K562 (cell line): Measurements from ENCODE around the gene NRSN2. TPM values are rescaled to one million over a fixed set of nuclear protein-coding genes. Genes with fewer than 3 reads are reported as not detected.
A peak's percentile ranks its signal among the peaks of the same experiment; 100 is the strongest.

Experiments
- CEBPZ ChIP-seq: fragments of 150-350 bp; IDR thresholded peaks from 2 replicates; pipeline ENCODE4 v1.6.1; 2014; ENCODE audit warnings: low read depth, mild to moderate bottlenecking, low read length, borderline replicate concordance
- FOS ChIP-seq: IDR thresholded peaks from 3 replicates; pipeline ENCODE4 v1.6.1; 2011; ENCODE audit not compliant: insufficient read length; ENCODE audit errors: extremely low read depth
- IRF9 ChIP-seq: fragments of 450-650 bp; IDR thresholded peaks from 2 replicates; pipeline ENCODE4 v1.6.1; 2016; ENCODE audit warnings: missing biosample characterization, missing genetic modification characterization
- POLR3G ChIP-seq: IDR thresholded peaks from 2 replicates; pipeline ENCODE4 v1.6.1; 2011; ENCODE audit not compliant: insufficient read length, insufficient replicate concordance; ENCODE audit errors: extremely low read depth
- RUNX1 ChIP-seq: sonication (generic); IDR thresholded peaks from 2 replicates; pipeline ENCODE4 v1.6.1; 2016; ENCODE audit warnings: antibody characterized with exemption, low read depth
- YBX1 ChIP-seq: fragments of 450-650 bp; IDR thresholded peaks from 2 replicates; pipeline ENCODE4 v1.7.1; 2016; ENCODE audit warnings: mild to moderate bottlenecking
- ZBTB49 ChIP-seq: sonication (generic); formaldehyde crosslinking; IDR thresholded peaks from 2 replicates; pipeline ENCODE4 v1.8.0; 2022; ENCODE audit warnings: missing genetic modification reagents, mild to moderate bottlenecking, borderline replicate concordance
- ZKSCAN3 ChIP-seq: fragments of 250-450 bp; sonication (Bioruptor Pico); IDR thresholded peaks from 2 replicates; pipeline ENCODE4 v1.4.0; 2020
- ZNF140 ChIP-seq: fragments of 250-450 bp; sonication (Bioruptor Pico); IDR thresholded peaks from 2 replicates; pipeline ENCODE4 v1.8.0; 2021; ENCODE audit warnings: moderate library complexity, mild to moderate bottlenecking, inconsistent platforms
- ZNF347 ChIP-seq: fragments of 450-650 bp; formaldehyde crosslinking; IDR thresholded peaks from 2 replicates; pipeline ENCODE4 v1.4.0; 2020; ENCODE audit warnings: low read depth, mild to moderate bottlenecking, moderate library complexity
- ZNF449 ChIP-seq: fragments of 250-450 bp; sonication (Bioruptor Pico); IDR thresholded peaks from 2 replicates; pipeline ENCODE4 v1.8.0; 2022; ENCODE audit warnings: moderate library complexity, mild to moderate bottlenecking, inconsistent platforms
- ZNF696 ChIP-seq: fragments of 250-450 bp; sonication (Bioruptor Pico); conservative IDR thresholded peaks from 2 replicates; pipeline ENCODE4 v1.4.0; 2020; ENCODE audit warnings: mild to moderate bottlenecking, moderate library complexity
- ZZZ3 ChIP-seq: fragments of 450-650 bp; IDR thresholded peaks from 2 replicates; pipeline ENCODE4 v1.6.1; 2016; ENCODE audit warnings: antibody characterized with exemption, mild to moderate bottlenecking, moderate library complexity
- polyA plus RNA-seq, 8 experiments: library from polyadenylated mRNA; depleted of rRNA in 4 of 8; stranded (reverse) in 5 of 8; unstranded in 3 of 8; fragments of >200 nt; fragmentation: Nextera tagmentation in 2 of 8; fragmentation: Illumina TruSeq in 1 of 8; extraction: Ambion mirVana in 2 of 8; extraction: Trizol in 1 of 8; gene quantifications; 2 replicates each; pipeline versions ENCODE4 v1.2.1 to v1.2.3, GENCODE V29; 2011 to 2014; ENCODE audit warnings: inconsistent platforms in 1 of 8, missing spikeins in 1 of 8
- total RNA-seq, 7 experiments: library from RNA; depleted of rRNA in 6 of 7; stranded (reverse); fragments of >200 nt in 6 of 7; fragmentation: Illumina TruSeq in 2 of 7; extraction: Trizol in 2 of 7; gene quantifications; 2 replicates each; pipeline versions ENCODE4 v1.2.1 to v1.2.3, GENCODE V29; 2011 to 2021; ENCODE audit warnings: low replicate concordance in 1 of 7
- TF ChIP-seq, protein P1 (sequence below): IDR thresholded peaks from 2 replicates; pipeline ENCODE4 v1.6.1; 2016; ENCODE audit warnings: missing genetic modification characterization, missing compliant biosample characterization
- TF ChIP-seq, protein P2 (sequence below): sonication (generic); formaldehyde crosslinking; IDR thresholded peaks from 2 replicates; pipeline ENCODE4 v1.8.1; 2023; ENCODE audit warnings: mild to moderate bottlenecking, missing genetic modification reagents, moderate library complexity

The NRSN2 gene
- total and polyA plus RNA-seq, 9 of the 15 experiments (the other 6 are each of a cell fraction or from before 2014, with no cell fraction given): 7.5 to 29.7 (median 11.1) TPM

GRCh38 chr20:362271-363254 lies 15.7 kb downstream of the NRSN2 start (continued):
- TF ChIP-seq ZBTB49 (CRISPR knock-in tag): no peak
- TF ChIP-seq FOS: no peak
- TF ChIP-seq IRF9 (tag): peak; percentile 79
- TF ChIP-seq ZZZ3: no peak
- TF ChIP-seq, protein P1, sequence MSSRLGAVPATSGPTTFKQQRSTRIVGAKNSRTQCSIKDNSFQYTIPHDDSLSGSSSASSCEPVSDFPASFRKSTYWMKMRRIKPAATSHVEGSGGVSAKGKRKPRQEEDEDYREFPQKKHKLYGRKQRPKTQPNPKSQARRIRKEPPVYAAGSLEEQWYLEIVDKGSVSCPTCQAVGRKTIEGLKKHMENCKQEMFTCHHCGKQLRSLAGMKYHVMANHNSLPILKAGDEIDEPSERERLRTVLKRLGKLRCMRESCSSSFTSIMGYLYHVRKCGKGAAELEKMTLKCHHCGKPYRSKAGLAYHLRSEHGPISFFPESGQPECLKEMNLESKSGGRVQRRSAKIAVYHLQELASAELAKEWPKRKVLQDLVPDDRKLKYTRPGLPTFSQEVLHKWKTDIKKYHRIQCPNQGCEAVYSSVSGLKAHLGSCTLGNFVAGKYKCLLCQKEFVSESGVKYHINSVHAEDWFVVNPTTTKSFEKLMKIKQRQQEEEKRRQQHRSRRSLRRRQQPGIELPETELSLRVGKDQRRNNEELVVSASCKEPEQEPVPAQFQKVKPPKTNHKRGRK (tag): no peak
- TF ChIP-seq ZNF347: no peak
- TF ChIP-seq CEBPZ: no peak
- no peak for TF ChIP-seq ZKSCAN3 (CRISPR knock-in tag)
- no peak for TF ChIP-seq ZNF140
- TF ChIP-seq POLR3G: no peak
- TF ChIP-seq, protein P2, sequence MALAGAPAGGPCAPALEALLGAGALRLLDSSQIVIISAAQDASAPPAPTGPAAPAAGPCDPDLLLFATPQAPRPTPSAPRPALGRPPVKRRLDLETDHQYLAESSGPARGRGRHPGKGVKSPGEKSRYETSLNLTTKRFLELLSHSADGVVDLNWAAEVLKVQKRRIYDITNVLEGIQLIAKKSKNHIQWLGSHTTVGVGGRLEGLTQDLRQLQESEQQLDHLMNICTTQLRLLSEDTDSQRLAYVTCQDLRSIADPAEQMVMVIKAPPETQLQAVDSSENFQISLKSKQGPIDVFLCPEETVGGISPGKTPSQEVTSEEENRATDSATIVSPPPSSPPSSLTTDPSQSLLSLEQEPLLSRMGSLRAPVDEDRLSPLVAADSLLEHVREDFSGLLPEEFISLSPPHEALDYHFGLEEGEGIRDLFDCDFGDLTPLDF: no peak
- no peak for TF ChIP-seq RUNX1
- TF ChIP-seq YBX1: no peak
- no peak for TF ChIP-seq ZNF696
- TF ChIP-seq ZNF449 (CRISPR knock-in tag): 0 out of 2 replicates have a peak, but pooled peaks have one; percentile 27
